Prostate gland (tissue), 2 donors: ENCODE results near the gene CREBZF. TPM values are rescaled to one million over a fixed set of nuclear protein-coding genes. Genes with fewer than 3 reads are reported as not detected.
A peak's percentile ranks its signal among the peaks of the same experiment; 100 is the strongest.

Experiments
- DNase-seq: peaks from one replicate; pipeline ENCODE4 v3.0.0-alpha.2; 2019; ENCODE audit warnings: low spot score
- H3K27ac ChIP-seq, 2 donors: fragments of 200-600 bp; sonication (generic); 2 replicates each; pipeline ENCODE4 v1.5.1; 2017 to 2019
- H3K27me3 ChIP-seq: fragments of 200-600 bp; sonication (generic); replicated peaks from 2 replicates; pipeline ENCODE4 v1.5.1; 2019; ENCODE audit not compliant: insufficient read depth
- H3K36me3 ChIP-seq, 2 donors: fragments of 200-600 bp; sonication (generic); 1 replicate in 1 of 2; 2 replicates in 1 of 2; pipeline versions ENCODE4 v1.5.1 to v1.8.1; 2017 to 2019
- H3K4me1 ChIP-seq: fragments of 200-600 bp; sonication (generic); replicated peaks from 2 replicates; pipeline ENCODE4 v1.5.1; 2019
- H3K4me3 ChIP-seq, 2 donors: fragments of 200-600 bp; sonication (generic); 2 replicates each; pipeline ENCODE4 v1.5.1; 2017 to 2019
- H3K9me3 ChIP-seq: fragments of 200-600 bp; sonication (generic); 2 replicates; pipeline ENCODE4 v1.5.1; 2017
- POLR2A ChIP-seq: fragments of 450-650 bp; IDR thresholded peaks from one replicate; pipeline ENCODE4 v1.6.1; 2016; ENCODE audit warnings: antibody characterized with exemption, mild to moderate bottlenecking
- POLR2AphosphoS5 ChIP-seq: sonication (generic); formaldehyde crosslinking; IDR thresholded peaks from one replicate; pipeline ENCODE4 v1.6.1; 2017; ENCODE audit warnings: antibody characterized with exemption
- WGBS: methylation state at CpG from one replicate; pipeline ENCODE4 v1.1.5; 2018; 5-methylcytosine and 5-hydroxymethylcytosine counted together
- intact Hi-C: fragments of 100-400 bp; cut with DNase I; formaldehyde crosslinking; loops from one replicate; pipeline ENCODE4 v1.14.2; 2022
- total RNA-seq, 2 donors: library from RNA; depleted of rRNA; stranded (reverse); fragments of >200 nt; gene quantifications; one replicate each; pipeline ENCODE4 v1.1.0, GENCODE V29; 2016
- TF ChIP-seq, protein P1 (sequence below), 4 experiments: fragments of 200-600 bp in 2 of 4; fragments of 450-650 bp in 2 of 4; sonication (generic) in 2 of 4; IDR thresholded peaks; 1 replicate in 3 of 4; 2 replicates in 1 of 4; pipeline ENCODE4 v1.5.1; 2016 to 2019; ENCODE audit warnings: antibody characterized with exemption in 4 of 4, mild to moderate bottlenecking in 2 of 4, moderate library complexity in 2 of 4

The CREBZF gene
- total RNA-seq, 2 donors from 2014 or later: 50.2 to 89.5 TPM

DNA sequence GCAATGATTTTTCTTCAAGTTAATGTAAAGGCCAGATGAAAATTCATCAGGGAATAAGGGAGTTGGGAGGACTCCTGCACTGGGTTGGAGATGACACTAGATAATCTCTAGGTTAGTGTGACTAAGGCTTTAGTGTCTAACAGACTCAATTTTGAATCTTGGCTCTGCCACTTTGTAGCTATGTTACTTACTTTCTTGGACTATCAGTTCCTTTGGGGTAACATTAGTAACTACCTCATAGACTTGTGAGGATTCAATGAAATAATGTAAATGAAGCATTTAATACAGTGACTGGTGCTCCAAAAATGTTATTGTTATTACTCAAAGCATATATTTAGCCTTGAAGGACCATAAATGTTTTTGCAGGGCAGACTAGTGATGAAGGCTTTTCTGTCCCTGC, 30.6 kb upstream of the CREBZF start:
- no peak for DNase-seq
- intact Hi-C loops: loop anchor here (10.0 kb wide), 1 partner anchor 519 kb away; no protein-coding TSS in a partner anchor
- Histone ChIP-seq H3K4me1 (no peaks in the 10 kb centered on the region), H3K27ac (no peak overlapping the region), H3K36me3 (no peaks in the 10 kb centered on the region), H3K9me3 (no peaks in the 10 kb centered on the region), H3K4me3 (no peak overlapping the region), H3K27me3 (no peaks in the 10 kb centered on the region)
- TF ChIP-seq POLR2AphosphoS5 (no peak), POLR2A (no peak)

DNA sequence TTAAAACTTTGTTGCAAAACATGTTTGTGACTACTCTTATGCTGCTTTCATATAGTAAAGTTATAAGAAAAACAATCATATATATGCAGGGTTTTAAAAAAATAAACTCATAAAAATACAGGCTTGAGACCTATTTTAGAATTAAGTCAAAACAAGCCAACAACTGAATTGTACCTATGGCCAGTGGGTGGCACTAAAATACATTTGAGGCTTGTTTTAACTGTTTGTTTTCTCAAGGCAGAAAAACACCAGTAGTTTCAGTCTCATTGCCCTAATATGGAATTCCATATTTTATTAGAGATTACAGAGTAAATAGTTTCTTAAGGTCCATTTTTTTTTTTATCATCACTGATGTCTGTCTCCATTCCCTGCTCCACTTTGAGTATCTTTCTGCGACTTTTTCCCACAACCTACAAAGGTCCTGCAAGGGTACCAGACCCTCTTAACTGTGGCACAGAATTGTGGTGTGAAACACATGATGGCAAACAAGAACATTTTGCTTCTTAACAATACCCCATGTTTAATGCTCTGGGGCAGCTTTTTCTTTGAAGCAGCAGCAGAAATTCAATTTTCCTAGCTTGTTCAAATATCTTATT, 29.6 kb upstream of the CREBZF start:
- TF ChIP-seq POLR2A (no peak), POLR2AphosphoS5 (no peak)
- TF ChIP-seq, protein P1, sequence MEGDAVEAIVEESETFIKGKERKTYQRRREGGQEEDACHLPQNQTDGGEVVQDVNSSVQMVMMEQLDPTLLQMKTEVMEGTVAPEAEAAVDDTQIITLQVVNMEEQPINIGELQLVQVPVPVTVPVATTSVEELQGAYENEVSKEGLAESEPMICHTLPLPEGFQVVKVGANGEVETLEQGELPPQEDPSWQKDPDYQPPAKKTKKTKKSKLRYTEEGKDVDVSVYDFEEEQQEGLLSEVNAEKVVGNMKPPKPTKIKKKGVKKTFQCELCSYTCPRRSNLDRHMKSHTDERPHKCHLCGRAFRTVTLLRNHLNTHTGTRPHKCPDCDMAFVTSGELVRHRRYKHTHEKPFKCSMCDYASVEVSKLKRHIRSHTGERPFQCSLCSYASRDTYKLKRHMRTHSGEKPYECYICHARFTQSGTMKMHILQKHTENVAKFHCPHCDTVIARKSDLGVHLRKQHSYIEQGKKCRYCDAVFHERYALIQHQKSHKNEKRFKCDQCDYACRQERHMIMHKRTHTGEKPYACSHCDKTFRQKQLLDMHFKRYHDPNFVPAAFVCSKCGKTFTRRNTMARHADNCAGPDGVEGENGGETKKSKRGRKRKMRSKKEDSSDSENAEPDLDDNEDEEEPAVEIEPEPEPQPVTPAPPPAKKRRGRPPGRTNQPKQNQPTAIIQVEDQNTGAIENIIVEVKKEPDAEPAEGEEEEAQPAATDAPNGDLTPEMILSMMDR (IDR thresholded peaks at IDR 0.05): peak in 3 of 4 experiments; percentile 52 to 70 (median 67)
- intact Hi-C loops: loop anchor here (10.0 kb wide), 1 partner anchor 520 kb away; no protein-coding TSS in a partner anchor
- H3K27me3 ChIP-seq: no peaks in the 10 kb centered on the region
- H3K4me1 ChIP-seq: no peaks in the 10 kb centered on the region
- 96% methylated on average over 1 of the region's 1 CpG for WGBS
- no peaks in the 10 kb centered on the region for H3K9me3 ChIP-seq
- no peaks in the 10 kb centered on the region for H3K36me3 ChIP-seq
- no peak overlapping the region for H3K27ac ChIP-seq
- no peak overlapping the region for H3K4me3 ChIP-seq
- DNase-seq: no peak

DNA sequence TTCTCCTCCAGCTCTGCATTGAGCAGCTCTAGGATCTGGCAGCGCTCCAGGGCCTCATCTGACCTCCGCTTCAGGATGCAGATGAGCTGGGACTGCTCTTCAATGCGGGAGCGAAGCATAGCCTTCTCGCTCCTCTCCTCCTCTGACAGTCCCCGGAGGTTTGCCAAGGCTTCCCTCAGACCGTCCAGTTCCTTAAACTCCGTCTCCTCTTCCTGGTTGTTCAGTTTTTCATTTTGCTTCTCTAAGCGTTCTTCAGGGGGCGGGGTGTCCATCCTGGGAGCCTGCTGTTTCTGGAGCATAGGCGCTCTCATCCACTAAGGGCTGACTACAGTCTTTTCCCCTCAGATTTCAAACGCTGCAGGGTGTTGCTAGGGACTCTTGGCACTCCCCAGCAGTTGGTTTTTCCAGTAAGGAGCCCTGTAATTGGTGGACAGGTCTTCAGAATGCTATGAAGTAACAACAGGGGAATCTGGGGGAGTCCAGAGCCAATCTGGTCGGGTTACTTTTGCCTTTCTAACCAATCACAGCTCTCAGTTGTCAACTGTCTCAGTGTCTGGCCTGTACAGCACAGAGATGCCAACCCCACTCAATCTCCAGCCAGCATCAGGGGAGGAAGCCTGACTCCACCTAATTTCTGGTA, 21.0 kb upstream of the CREBZF start, which contains the start of gene CCDC89:
CCDC89 (minus strand) TSS at position 376 of the 640 bp plus-strand sequence; CDS start at position 311, 65 bp downstream.
- TF ChIP-seq POLR2A (no peak), POLR2AphosphoS5 (peak; percentile 26)
- peak within 1 kb of the TSS; percentile 13 to 16 for H3K4me3 ChIP-seq
- no peaks in the 10 kb centered on the region for H3K4me1 ChIP-seq
- no peaks in the 10 kb centered on the region for H3K36me3 ChIP-seq
- H3K9me3 ChIP-seq: no peaks in the 10 kb centered on the region
- no peak for DNase-seq
- intact Hi-C loops: loop anchor here (5.0 to 10.0 kb wide), 3 partner anchors 59 to 169 kb away; partner anchors contain the start of genes CCDC83, DLG2 and TMEM126B
- WGBS: 55% methylated on average over 13 of the region's 13 CpGs
- H3K27ac ChIP-seq: peak within 1 kb of the TSS; percentile 32 to 56
- H3K27me3 ChIP-seq: no peaks in the 10 kb centered on the region

DNA sequence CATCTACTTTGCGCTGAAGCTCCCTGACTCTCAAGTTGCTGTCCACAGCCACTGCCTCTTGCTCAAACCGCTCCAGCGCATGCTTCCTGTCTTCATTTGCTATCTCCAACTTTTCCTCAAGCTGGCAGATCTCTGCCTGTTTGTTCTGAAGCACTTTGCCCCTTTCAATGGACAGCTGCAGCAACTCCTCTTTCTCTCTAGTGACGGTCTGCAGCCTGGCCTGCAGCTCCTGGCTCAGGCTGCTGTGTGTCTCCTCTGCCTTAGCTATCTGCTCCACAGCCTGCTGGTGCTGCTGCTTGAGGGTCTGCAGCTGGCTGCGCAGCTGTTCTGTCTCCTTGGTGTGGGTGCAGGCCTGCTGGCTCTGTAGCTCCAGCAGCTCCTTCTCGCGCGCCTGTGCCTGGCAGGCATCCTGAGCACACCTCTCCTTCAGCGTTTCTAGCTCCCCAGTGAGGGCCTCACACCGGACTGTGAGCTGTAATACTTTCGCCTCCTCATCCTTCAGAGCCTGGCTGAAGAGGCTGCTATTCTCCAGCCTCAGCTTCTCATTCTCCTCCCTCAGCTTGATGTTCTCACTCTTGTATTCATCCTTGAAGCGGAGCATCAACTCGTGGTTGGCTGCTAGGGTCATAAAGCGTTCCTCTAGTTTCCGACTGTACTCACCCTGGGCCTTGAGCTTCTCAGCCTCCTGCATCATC, 20.3 kb upstream of the CREBZF start:
- H3K27ac ChIP-seq: peak overlapping the region; percentile 14 to 56

DNA sequence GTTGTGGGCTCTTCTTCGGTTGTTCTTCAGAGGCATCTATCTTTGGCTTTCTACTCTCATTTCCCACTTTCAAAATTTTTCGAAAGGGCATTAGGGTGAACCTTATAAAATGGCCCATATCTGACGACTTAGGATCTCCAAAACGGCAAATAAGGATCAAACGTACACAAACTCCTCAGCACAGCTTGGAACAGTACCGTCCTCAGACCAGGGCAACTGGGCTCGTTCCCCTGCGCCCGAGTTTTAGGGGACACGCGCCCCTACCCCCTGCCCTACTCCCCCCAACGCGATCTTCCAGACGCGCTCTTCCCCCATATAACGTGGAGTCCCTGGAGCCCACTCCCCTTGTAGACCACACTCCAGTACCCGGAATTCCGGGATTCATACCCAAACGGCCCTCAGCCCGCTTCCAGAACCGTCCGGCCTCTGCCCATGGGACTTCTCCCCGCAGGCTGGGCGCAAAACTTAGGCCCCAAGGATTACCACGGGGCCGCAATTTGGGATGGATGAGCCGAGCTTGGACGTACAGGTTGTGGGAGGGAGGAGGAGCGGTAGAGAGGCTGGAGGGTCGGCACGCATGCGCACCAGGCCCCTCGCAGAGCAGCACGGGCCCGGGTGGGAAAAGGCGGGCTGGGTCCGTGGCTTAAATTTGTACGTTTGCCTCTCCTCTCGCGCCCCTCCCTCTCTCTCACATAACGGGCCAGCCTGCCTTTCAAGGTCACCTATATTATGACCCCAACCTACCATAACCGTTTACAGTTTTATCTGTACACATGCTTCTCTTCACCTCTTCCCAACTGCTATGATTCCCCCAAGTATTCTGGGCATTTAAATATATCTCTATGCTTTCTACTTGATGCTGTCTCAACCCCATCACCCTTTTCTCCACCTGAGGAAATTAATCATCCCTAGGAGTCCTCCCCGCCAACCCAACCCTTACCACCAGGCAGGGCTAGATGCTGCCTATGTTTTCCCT, 17.7 kb upstream of the CREBZF start:
- intact Hi-C loops: loop anchor here (10.0 kb wide), 2 partner anchors 142 to 172 kb away; partner anchors contain the start of gene CCDC83
- DNase-seq: peak; percentile 58
- Histone ChIP-seq H3K4me1 (no peaks in the 10 kb centered on the region), H3K36me3 (no peaks in the 10 kb centered on the region), H3K4me3 (peak overlapping the region; percentile 52 to 57), H3K9me3 (no peaks in the 10 kb centered on the region), H3K27ac (peak overlapping the region; percentile 36 to 56), H3K27me3 (no peaks in the 10 kb centered on the region)
- 21% methylated on average over 43 of the region's 43 CpGs for WGBS
- TF ChIP-seq POLR2A (peak; percentile 13), POLR2AphosphoS5 (peak; percentile 58)
- TF ChIP-seq, protein P1 (IDR thresholded peaks at IDR 0.05): no peak

More for the DNA sequence above, 20.3 kb upstream of the CREBZF start:
- intact Hi-C loops: loop anchor here (5.0 to 10.0 kb wide), 3 partner anchors 58 to 170 kb away; partner anchors contain the start of genes CCDC83, DLG2 and TMEM126B
- 58% methylated on average over 15 of the region's 15 CpGs for WGBS
- Histone ChIP-seq H3K36me3 (no peaks in the 10 kb centered on the region), H3K27me3 (no peaks in the 10 kb centered on the region), H3K9me3 (no peaks in the 10 kb centered on the region), H3K4me1 (no peaks in the 10 kb centered on the region), H3K4me3 (peak overlapping the region; percentile 13 to 16)
- TF ChIP-seq POLR2A (no peak), POLR2AphosphoS5 (no peak)
- TF ChIP-seq, protein P1 (IDR thresholded peaks at IDR 0.05): no peak
- no peak for DNase-seq
